SK-N-SH treated with all-trans-retinoic acid at 6 μM for 48 hours (cell line): ENCODE results near the gene ERAL1.
"Not testable (repeated sequence)": the region's sequence is repeated elsewhere in the genome, so short reads cannot be mapped to it uniquely, and the experiment has no call there.

Experiments
- ATAC-seq: fragments of 200-7000 bp; cut with Tn5 transposase; 3 replicates; pipeline ENCODE4 v1.9.1; 2020; ENCODE audit warnings: mild to moderate bottlenecking, moderate library complexity
- ARNTL ChIP-seq: fragments of 450-650 bp; formaldehyde crosslinking; IDR thresholded peaks from 2 replicates; pipeline ENCODE4 v1.5.0; 2020; ENCODE audit warnings: low read depth, mild to moderate bottlenecking, moderate library complexity, borderline replicate concordance
- BACH2 ChIP-seq: fragments of 250-450 bp; sonication (Bioruptor Pico); IDR thresholded peaks from 2 replicates; pipeline ENCODE4 v1.9.0; 2021; ENCODE audit warnings: mild to moderate bottlenecking, borderline replicate concordance
- CREB5 ChIP-seq: fragments of 250-450 bp; sonication (Bioruptor Pico); IDR thresholded peaks from 2 replicates; pipeline ENCODE4 v1.5.1; 2020; ENCODE audit warnings: low read depth, mild to moderate bottlenecking, moderate library complexity
- CSDC2 ChIP-seq: fragments of 250-450 bp; sonication (Bioruptor Pico); IDR thresholded peaks from 2 replicates; pipeline ENCODE4 v1.5.0; 2020; ENCODE audit warnings: mild to moderate bottlenecking, moderate library complexity
- CSRNP3 ChIP-seq: fragments of 250-450 bp; sonication (Bioruptor Pico); IDR thresholded peaks from 2 replicates; pipeline ENCODE4 v1.5.1; 2021; ENCODE audit warnings: mild to moderate bottlenecking, moderate library complexity
- GLIS3 ChIP-seq: fragments of 250-450 bp; sonication (Bioruptor Pico); IDR thresholded peaks from 2 replicates; pipeline ENCODE4 v1.5.0; 2020; ENCODE audit warnings: mild to moderate bottlenecking, moderate library complexity
- OSR1 ChIP-seq: fragments of 250-450 bp; sonication (Bioruptor Pico); IDR thresholded peaks from 2 replicates; pipeline ENCODE4 v1.8.0; 2022; ENCODE audit warnings: moderate library complexity, mild to moderate bottlenecking, inconsistent platforms
- PATZ1 ChIP-seq: fragments of 250-450 bp; sonication (Bioruptor Pico); IDR thresholded peaks from 2 replicates; pipeline ENCODE4 v1.8.0; 2020; ENCODE audit warnings: mild to moderate bottlenecking, moderate library complexity, borderline replicate concordance
- PPARA ChIP-seq: fragments of 250-450 bp; sonication (Bioruptor Pico); IDR thresholded peaks from 2 replicates; pipeline ENCODE4 v1.5.0; 2020; ENCODE audit warnings: mild to moderate bottlenecking, borderline replicate concordance
- SNAI2 ChIP-seq: fragments of 250-450 bp; sonication (Bioruptor Pico); IDR thresholded peaks from 2 replicates; pipeline ENCODE4 v1.5.0; 2020; ENCODE audit warnings: mild to moderate bottlenecking, moderate library complexity
- TCF4 ChIP-seq: fragments of 250-450 bp; sonication (Bioruptor Pico); IDR thresholded peaks from 2 replicates; pipeline ENCODE4 v1.8.0; 2021; ENCODE audit warnings: mild to moderate bottlenecking, moderate library complexity, borderline replicate concordance
- TOX ChIP-seq: fragments of 250-450 bp; sonication (Bioruptor Pico); IDR thresholded peaks from 2 replicates; pipeline ENCODE4 v1.8.0; 2021; ENCODE audit warnings: mild to moderate bottlenecking, moderate library complexity, borderline replicate concordance
- ZC3H10 ChIP-seq: fragments of 250-450 bp; sonication (Bioruptor Pico); IDR thresholded peaks from 2 replicates; pipeline ENCODE4 v1.5.1; 2021; ENCODE audit warnings: mild to moderate bottlenecking, moderate library complexity
- ZFP3 ChIP-seq: fragments of 250-450 bp; sonication (Bioruptor Pico); IDR thresholded peaks from 2 replicates; pipeline ENCODE4 v1.5.0; 2020; ENCODE audit warnings: mild to moderate bottlenecking, moderate library complexity
- ZFP30 ChIP-seq: fragments of 450-650 bp; formaldehyde crosslinking; IDR thresholded peaks from 2 replicates; pipeline ENCODE4 v1.5.0; 2022; ENCODE audit warnings: mild to moderate bottlenecking, moderate library complexity
- ZNF565 ChIP-seq: fragments of 450-650 bp; formaldehyde crosslinking; conservative IDR thresholded peaks from 2 replicates; pipeline ENCODE4 v1.5.0; 2020; ENCODE audit warnings: low read depth, mild to moderate bottlenecking, moderate library complexity
- ZNF70 ChIP-seq: fragments of 450-650 bp; formaldehyde crosslinking; IDR thresholded peaks from 2 replicates; pipeline ENCODE4 v1.5.0; 2020; ENCODE audit warnings: mild to moderate bottlenecking, moderate library complexity
- ZNF8 ChIP-seq: fragments of 450-650 bp; formaldehyde crosslinking; IDR thresholded peaks from 2 replicates; pipeline ENCODE4 v1.5.0; 2020; ENCODE audit warnings: mild to moderate bottlenecking, moderate library complexity

Gene ERAL1

GRCh38 chr17:28873839-28874238 lies 19.0 kb downstream of the ERAL1 start:
- no peak for ATAC-seq

GRCh38 chr17:28874750-28875149 lies 19.9 kb downstream of the ERAL1 start:
- TF ChIP-seq CSRNP3 (CRISPR knock-in tag) (no peak), ZFP30 (CRISPR knock-in tag) (no peak), PPARA (CRISPR knock-in tag) (no peak)
- no peak for ATAC-seq

More at GRCh38 chr17:28873839-28874238, 19.0 kb downstream of the ERAL1 start:
- TF ChIP-seq ZNF70 (CRISPR knock-in tag) = no peak
- TF ChIP-seq BACH2 (CRISPR knock-in tag) = no peak
- no peak for TF ChIP-seq ARNTL (CRISPR knock-in tag)
- TF ChIP-seq ZNF8 = no peak

GRCh38 chr17:28875848-28876550 lies 21.2 kb downstream of the ERAL1 start:
- TF ChIP-seq ZFP3 (CRISPR knock-in tag) = no peak
- TF ChIP-seq TCF4 (CRISPR knock-in tag) = no peak
- TF ChIP-seq ZNF70 (CRISPR knock-in tag) = no peak
- TF ChIP-seq TOX (CRISPR knock-in tag) = no peak
- no peak for TF ChIP-seq SNAI2 (CRISPR knock-in tag)
- TF ChIP-seq ZNF565 (CRISPR knock-in tag) = no peak
- TF ChIP-seq CSRNP3 (CRISPR knock-in tag) = no peak
- TF ChIP-seq, all 23 proteins: peak for 0

GRCh38 chr17:28877150-28877711 lies 22.4 kb downstream of the ERAL1 start:
- ATAC-seq = not testable (repeated sequence)

More at GRCh38 chr17:28875848-28876550, 21.2 kb downstream of the ERAL1 start:
- no peak for ATAC-seq

- no peak for ATAC-seq
- TF ChIP-seq SNAI2 (CRISPR knock-in tag) = no peak
- no peak for TF ChIP-seq ZFP30 (CRISPR knock-in tag)
- TF ChIP-seq PATZ1 = no peak
- no peak for TF ChIP-seq ZNF8
- no peak for TF ChIP-seq ZC3H10
- TF ChIP-seq TOX (CRISPR knock-in tag) = no peak
- no peak for TF ChIP-seq CSDC2 (CRISPR knock-in tag)
These were observed 23.5 kb downstream of the ERAL1 start for GRCh38 chr17:28878158-28878910.

- peak; percentile 89 for ATAC-seq
- TF ChIP-seq GLIS3 = no peak
- no peak for TF ChIP-seq OSR1 (CRISPR knock-in tag)
- no peak for TF ChIP-seq ZFP3 (CRISPR knock-in tag)
- no peak for TF ChIP-seq ZNF70 (CRISPR knock-in tag)
- TF ChIP-seq PATZ1 = no peak
- TF ChIP-seq CREB5 (CRISPR knock-in tag) = no peak
- no peak for TF ChIP-seq TOX (CRISPR knock-in tag)
These were observed 24.2 kb downstream of the ERAL1 start for GRCh38 chr17:28878981-28879380.
